Body of pancreas (tissue), 4 donors: ENCODE data around the gene E2F6.

Experiments used
- CTCF ChIP-seq, 7 experiments: fragments of 450-650 bp in 4 of 7; fragments of 200-600 bp in 3 of 7; sonication (generic) in 3 of 7; IDR thresholded peaks; one replicate each; pipeline ENCODE4 v1.5.1; 2016 to 2019; ENCODE audit warnings: antibody characterized with exemption in 7 of 7
- POLR2A ChIP-seq, 3 donors: fragments of 450-650 bp; IDR thresholded peaks; one replicate each; pipeline ENCODE4 v1.6.1; 2016; ENCODE audit warnings: antibody characterized with exemption in 3 of 3, mild to moderate bottlenecking in 2 of 3

GRCh38 chr2:11410101-11410500, 55.9 kb downstream of the E2F6 start:
- TF ChIP-seq POLR2A (IDR thresholded peaks at IDR 0.05) (no peak), CTCF (IDR thresholded peaks at IDR 0.05) (no peak)
